Fibroblast of the aortic adventitia (primary cell): ENCODE data around the gene ZNF629. TPM values are rescaled to one million over a fixed set of nuclear protein-coding genes. Genes with fewer than 3 reads are reported as not detected.

Experiments
- DNase-seq: peaks from one replicate; pipeline ENCODE4 v3.0.0-alpha.2; 2010; ENCODE audit warnings: low read depth
- H3K4me3 ChIP-seq: 2 replicates; pipeline ENCODE4 v1.5.1; 2011; ENCODE audit warnings: low read depth, mild to moderate bottlenecking, control low read depth, low read length, moderate library complexity
- total RNA-seq: library from RNA; depleted of rRNA; stranded (reverse); fragments of >200 nt; gene quantifications from 2 replicates; pipeline ENCODE4 v1.2.3, GENCODE V29; 2012; ENCODE audit warnings: low replicate concordance
- TF ChIP-seq, protein P1 (sequence below): IDR thresholded peaks from 2 replicates; pipeline ENCODE4 v1.5.1; 2011; ENCODE audit warnings: mild to moderate bottlenecking, low read length, control low read depth, inconsistent platforms; ENCODE audit not compliant: insufficient read depth

The ZNF629 gene
- total RNA-seq, 1 donor: 15.0 TPM

- H3K4me3 ChIP-seq: peak overlapping the region; percentile 94
- TF ChIP-seq, protein P1, sequence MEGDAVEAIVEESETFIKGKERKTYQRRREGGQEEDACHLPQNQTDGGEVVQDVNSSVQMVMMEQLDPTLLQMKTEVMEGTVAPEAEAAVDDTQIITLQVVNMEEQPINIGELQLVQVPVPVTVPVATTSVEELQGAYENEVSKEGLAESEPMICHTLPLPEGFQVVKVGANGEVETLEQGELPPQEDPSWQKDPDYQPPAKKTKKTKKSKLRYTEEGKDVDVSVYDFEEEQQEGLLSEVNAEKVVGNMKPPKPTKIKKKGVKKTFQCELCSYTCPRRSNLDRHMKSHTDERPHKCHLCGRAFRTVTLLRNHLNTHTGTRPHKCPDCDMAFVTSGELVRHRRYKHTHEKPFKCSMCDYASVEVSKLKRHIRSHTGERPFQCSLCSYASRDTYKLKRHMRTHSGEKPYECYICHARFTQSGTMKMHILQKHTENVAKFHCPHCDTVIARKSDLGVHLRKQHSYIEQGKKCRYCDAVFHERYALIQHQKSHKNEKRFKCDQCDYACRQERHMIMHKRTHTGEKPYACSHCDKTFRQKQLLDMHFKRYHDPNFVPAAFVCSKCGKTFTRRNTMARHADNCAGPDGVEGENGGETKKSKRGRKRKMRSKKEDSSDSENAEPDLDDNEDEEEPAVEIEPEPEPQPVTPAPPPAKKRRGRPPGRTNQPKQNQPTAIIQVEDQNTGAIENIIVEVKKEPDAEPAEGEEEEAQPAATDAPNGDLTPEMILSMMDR: no peak
- DNase-seq: no peak
These were observed 1.6 kb downstream of the ZNF629 start for GRCh38 chr16:30785126-30786106.

- H3K4me3 ChIP-seq: no peak overlapping the region
- TF ChIP-seq, protein P1: no peak
- no peak for DNase-seq
These were observed 2.8 kb downstream of the ZNF629 start for GRCh38 chr16:30784215-30784614.

DNA sequence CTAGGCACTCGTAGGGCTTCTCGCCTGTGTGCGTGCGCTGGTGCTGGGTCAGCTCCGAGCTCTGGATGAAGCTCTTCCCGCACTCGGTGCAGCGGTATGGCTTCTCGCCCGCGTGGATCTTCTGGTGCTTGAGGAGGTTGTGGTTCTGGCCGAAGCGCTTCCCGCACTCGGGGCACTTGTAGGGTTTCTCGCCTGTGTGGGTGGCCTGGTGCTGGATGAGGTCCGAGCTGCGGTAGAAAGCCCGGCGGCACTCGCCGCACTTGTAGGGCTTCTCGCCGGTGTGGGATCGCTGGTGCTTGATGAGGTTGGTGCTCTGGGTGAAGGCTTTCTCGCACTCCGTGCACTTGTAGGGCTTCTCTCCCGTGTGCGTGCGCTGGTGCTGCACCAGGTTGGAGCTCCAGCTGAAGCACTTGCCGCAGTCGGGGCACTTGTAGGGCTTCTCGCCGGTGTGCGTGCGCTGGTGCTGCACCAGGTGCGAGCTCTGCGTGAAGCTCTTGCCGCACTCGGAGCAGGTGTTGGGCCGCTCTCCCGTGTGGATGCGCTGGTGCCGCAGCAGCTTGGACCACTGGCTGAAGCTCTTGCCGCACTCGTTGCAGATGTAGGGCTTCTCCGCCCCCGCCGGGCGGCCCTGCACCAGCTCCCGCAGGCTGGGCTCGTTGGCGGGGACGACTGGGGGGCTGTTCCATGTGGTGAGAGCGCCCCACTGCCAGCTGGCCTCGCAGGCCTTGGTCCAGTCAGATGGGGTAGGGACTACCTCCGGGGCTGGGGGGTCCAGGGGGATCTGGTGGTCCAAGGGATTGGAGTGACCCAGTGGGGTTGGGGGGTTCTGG is 3.5 kb downstream of the ZNF629 start:
- TF ChIP-seq, protein P1: no peak

DNA sequence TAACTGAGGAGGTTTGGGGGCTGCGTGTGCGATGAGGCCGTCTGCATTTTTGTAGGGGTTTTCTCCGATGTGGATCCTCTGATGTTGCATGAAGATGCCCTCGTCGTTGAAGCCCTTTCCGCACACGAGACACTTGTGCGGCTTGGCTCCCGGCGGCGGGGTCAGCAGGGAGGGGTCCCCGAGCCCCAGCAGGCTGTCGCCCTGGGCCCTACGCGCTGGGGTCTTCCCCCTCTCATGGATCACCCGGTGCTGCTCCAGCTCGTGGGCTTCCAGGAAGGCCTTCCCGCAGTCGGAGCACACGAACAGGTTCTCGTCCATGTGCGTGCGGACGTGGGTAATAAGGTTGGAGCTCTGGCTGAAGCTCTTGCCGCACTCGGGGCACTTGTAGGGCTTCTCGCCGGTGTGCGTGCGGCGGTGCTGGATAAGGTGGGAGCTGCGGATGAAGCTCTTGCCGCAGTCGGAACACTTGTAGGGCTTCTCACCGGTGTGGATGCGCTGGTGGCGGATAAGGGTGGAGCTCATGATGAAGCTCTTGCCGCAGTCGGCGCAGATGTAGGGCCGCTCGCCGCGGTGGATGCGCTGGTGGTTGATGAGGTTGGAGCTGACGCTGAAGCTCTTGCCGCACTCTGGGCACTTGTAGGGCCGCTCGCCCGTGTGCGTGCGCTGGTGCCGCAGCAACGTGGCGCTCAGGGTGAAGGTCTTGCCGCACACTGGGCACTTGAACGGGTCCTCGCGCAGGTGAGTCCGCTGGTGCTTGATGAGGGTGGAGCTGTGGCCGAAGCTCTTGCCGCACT is 4.3 kb downstream of the ZNF629 start:
- no peak for DNase-seq
- TF ChIP-seq, protein P1: no peak
- H3K4me3 ChIP-seq: no peak overlapping the region

More for the DNA sequence above, 3.5 kb downstream of the ZNF629 start:
- H3K4me3 ChIP-seq: no peak overlapping the region
- no peak for DNase-seq

- no peak for DNase-seq
These were observed 6.5 kb downstream of the ZNF629 start for GRCh38 chr16:30780549-30780948.

GRCh38 chr16:30780021-30780420 is 7.0 kb downstream of the ZNF629 start:
- TF ChIP-seq, protein P1: no peak
- no peak for DNase-seq
- no peak overlapping the region for H3K4me3 ChIP-seq

More at GRCh38 chr16:30780549-30780948, 6.5 kb downstream of the ZNF629 start:
- no peak overlapping the region for H3K4me3 ChIP-seq
- TF ChIP-seq, protein P1: no peak
